SH-SY5Y (cell line): ENCODE data around the gene TRIM51G.
"Not testable (repeated sequence)": the region's sequence is repeated elsewhere in the genome, so short reads cannot be mapped to it uniquely, and the experiment has no call there.

Experiments
- GATA2 ChIP-seq: IDR thresholded peaks from 2 replicates; pipeline ENCODE4 v1.6.1; 2011; ENCODE audit warnings: mild to moderate bottlenecking, low read depth, low read length
- GATA3 ChIP-seq: IDR thresholded peaks from 2 replicates; pipeline ENCODE4 v1.6.1; 2011; ENCODE audit warnings: low read depth, mild to moderate bottlenecking, low read length, moderate library complexity

The TRIM51G gene

GRCh38 chr11:48983785-48984184, at the start of gene TRIM51G:
Gene TRIM51G, minus strand, starts transcription at chr11:48983885. Its CDS starts 2,190 bp downstream, at chr11:48981695.
- TF ChIP-seq GATA2, GATA3: not testable (repeated sequence)

GRCh38 chr11:49028523-49028922, 44.8 kb upstream of the TRIM51G start, which contains the start of gene TRIM49B:
Gene TRIM49B, plus strand, starts transcription at chr11:49028823. Its CDS starts 2,777 bp downstream, at chr11:49031600.
- not testable (repeated sequence) for TF ChIP-seq GATA3, GATA2
